Osteoblast (primary cell): ENCODE data around the gene CCSER2. TPM values are rescaled to one million over a fixed set of nuclear protein-coding genes. Genes with fewer than 3 reads are reported as not detected.

Experiments used
- DNase-seq: peaks from one replicate; pipeline ENCODE4 v3.0.0; 2011; ENCODE audit warnings: low spot score, mixed read lengths; ENCODE audit not compliant: insufficient read length; ENCODE audit errors: missing footprints
- H2AFZ ChIP-seq: 2 replicates; pipeline ENCODE4 v1.6.0; 2011; ENCODE audit warnings: mild to moderate bottlenecking, low read length
- H3K27ac ChIP-seq: 2 replicates; pipeline ENCODE4 v1.5.1; 2011; ENCODE audit warnings: mild to moderate bottlenecking, low read depth, low read length, moderate library complexity
- H3K27me3 ChIP-seq: 2 replicates; pipeline ENCODE4 v1.6.0; 2012; ENCODE audit warnings: mild to moderate bottlenecking, control low read depth, inconsistent platforms, low read length, moderate library complexity; ENCODE audit not compliant: insufficient read depth
- H3K36me3 ChIP-seq: 2 replicates; pipeline ENCODE4 v1.5.1; 2011; ENCODE audit warnings: mild to moderate bottlenecking, low read length, control low read depth, moderate library complexity; ENCODE audit not compliant: insufficient read depth
- H3K4me1 ChIP-seq: 2 replicates; pipeline ENCODE4 v1.5.1; 2011; ENCODE audit warnings: mild to moderate bottlenecking, low read length, control low read depth, moderate library complexity; ENCODE audit not compliant: insufficient read depth
- H3K4me2 ChIP-seq: 2 replicates; pipeline ENCODE4 v1.6.0; 2011; ENCODE audit warnings: mild to moderate bottlenecking, low read length; ENCODE audit not compliant: insufficient read depth
- H3K4me3 ChIP-seq: fragments of 200-600 bp; sonication (generic); 3 replicates; pipeline ENCODE4 v1.5.1; 2012; ENCODE audit warnings: mild to moderate bottlenecking, low read length, inconsistent platforms; ENCODE audit not compliant: insufficient read depth
- H3K79me2 ChIP-seq: 2 replicates; pipeline ENCODE4 v1.6.0; 2012; ENCODE audit warnings: mild to moderate bottlenecking, low read length, control low read depth, inconsistent platforms; ENCODE audit not compliant: insufficient read depth
- H3K9me3 ChIP-seq: 2 replicates; pipeline ENCODE4 v1.5.1; 2011; ENCODE audit warnings: low read depth, low read length, control low read depth
- H4K20me1 ChIP-seq: 2 replicates; pipeline ENCODE4 v1.6.0; 2012; ENCODE audit warnings: mild to moderate bottlenecking, low read length, control low read depth; ENCODE audit not compliant: insufficient read depth
- total RNA-seq: library from RNA; depleted of rRNA; stranded (reverse); fragments of >200 nt; gene quantifications from 2 replicates; pipeline ENCODE4 v1.2.3, GENCODE V29; 2012
- TF ChIP-seq, protein P1 (sequence below): IDR thresholded peaks from 2 replicates; pipeline ENCODE4 v1.5.1; 2011; ENCODE audit warnings: mild to moderate bottlenecking, low read depth, low read length, moderate library complexity; ENCODE audit errors: extremely low read depth

Gene CCSER2
- total RNA-seq, 1 donor, result 58.3 TPM

- Histone ChIP-seq H2AFZ (no peak overlapping the region), H3K9me3 (no peaks in the 10 kb centered on the region), H3K4me1 (no peaks in the 10 kb centered on the region), H3K4me3 (no peak overlapping the region), H4K20me1 (no peaks in the 10 kb centered on the region), H3K36me3 (no peaks in the 10 kb centered on the region), H3K27me3 (peaks cover 5% of the 10 kb centered on the region), H3K27ac (no peak overlapping the region), H3K79me2 (no peaks in the 10 kb centered on the region), H3K4me2 (no peak overlapping the region)
- TF ChIP-seq, protein P1, sequence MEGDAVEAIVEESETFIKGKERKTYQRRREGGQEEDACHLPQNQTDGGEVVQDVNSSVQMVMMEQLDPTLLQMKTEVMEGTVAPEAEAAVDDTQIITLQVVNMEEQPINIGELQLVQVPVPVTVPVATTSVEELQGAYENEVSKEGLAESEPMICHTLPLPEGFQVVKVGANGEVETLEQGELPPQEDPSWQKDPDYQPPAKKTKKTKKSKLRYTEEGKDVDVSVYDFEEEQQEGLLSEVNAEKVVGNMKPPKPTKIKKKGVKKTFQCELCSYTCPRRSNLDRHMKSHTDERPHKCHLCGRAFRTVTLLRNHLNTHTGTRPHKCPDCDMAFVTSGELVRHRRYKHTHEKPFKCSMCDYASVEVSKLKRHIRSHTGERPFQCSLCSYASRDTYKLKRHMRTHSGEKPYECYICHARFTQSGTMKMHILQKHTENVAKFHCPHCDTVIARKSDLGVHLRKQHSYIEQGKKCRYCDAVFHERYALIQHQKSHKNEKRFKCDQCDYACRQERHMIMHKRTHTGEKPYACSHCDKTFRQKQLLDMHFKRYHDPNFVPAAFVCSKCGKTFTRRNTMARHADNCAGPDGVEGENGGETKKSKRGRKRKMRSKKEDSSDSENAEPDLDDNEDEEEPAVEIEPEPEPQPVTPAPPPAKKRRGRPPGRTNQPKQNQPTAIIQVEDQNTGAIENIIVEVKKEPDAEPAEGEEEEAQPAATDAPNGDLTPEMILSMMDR, result no peak
- DNase-seq, result no peak
These were observed 222.5 kb downstream of the CCSER2 start for GRCh38 chr10:84550756-84551436.

GRCh38 chr10:84551437-84552120 lies 223.2 kb downstream of the CCSER2 start:
- TF ChIP-seq, protein P1, result no peak
- Histone ChIP-seq H3K36me3 (no peaks in the 10 kb centered on the region), H3K79me2 (no peaks in the 10 kb centered on the region), H3K27ac (no peak overlapping the region), H3K4me1 (no peaks in the 10 kb centered on the region), H3K27me3 (peaks cover 5% of the 10 kb centered on the region), H3K4me3 (no peak overlapping the region), H3K4me2 (no peak overlapping the region), H2AFZ (no peak overlapping the region), H4K20me1 (no peaks in the 10 kb centered on the region), H3K9me3 (no peaks in the 10 kb centered on the region)
- no peak for DNase-seq

DNA sequence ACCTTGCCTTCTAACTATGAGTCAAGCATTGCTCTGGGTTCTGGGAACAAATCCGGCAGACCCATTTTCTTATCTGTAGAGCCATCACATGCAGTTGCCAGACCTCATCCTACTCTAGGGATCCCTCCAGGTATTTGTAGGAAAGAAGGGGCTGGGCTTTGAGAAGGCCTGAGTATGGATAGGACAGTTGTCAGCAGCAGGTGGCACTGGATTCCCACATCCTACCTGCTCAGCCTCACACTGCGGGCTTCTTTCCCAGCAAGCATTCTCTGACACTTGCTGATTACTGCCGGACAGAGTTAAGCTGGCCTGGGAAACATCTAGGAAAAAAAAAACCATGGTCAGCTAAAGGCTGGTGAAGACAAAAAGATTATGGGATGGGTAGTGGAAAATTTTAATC lies 224.1 kb downstream of the CCSER2 start:
- H3K36me3 ChIP-seq, result no peaks in the 10 kb centered on the region
- H3K27me3 ChIP-seq, result peaks cover 5% of the 10 kb centered on the region
- DNase-seq, result no peak
- H3K79me2 ChIP-seq, result no peaks in the 10 kb centered on the region
- TF ChIP-seq, protein P1, result no peak
- no peak overlapping the region for H3K4me2 ChIP-seq
- no peak overlapping the region for H3K27ac ChIP-seq
- H3K4me3 ChIP-seq, result no peak overlapping the region
- H4K20me1 ChIP-seq, result no peaks in the 10 kb centered on the region
- H3K9me3 ChIP-seq, result no peaks in the 10 kb centered on the region
- H2AFZ ChIP-seq, result no peak overlapping the region
- H3K4me1 ChIP-seq, result no peaks in the 10 kb centered on the region

DNA sequence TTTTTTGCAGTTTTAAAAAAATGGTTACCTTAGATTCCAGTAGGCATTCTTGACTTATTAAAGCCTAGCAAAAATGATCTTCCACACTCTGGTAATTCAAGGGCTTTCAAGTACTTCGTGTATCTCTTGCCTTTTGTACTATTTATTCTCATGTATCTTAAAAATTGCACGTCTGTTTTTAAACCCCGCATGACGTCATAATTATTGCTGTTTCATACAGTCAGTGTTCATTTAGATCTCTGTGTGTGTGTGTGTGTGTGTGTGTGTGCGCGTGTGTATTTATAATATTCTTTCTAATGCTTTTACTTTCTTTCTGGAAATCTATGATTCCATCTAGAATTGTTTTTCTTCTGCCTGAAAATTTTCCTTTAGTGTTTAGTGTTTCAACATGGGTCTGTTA lies 234.2 kb downstream of the CCSER2 start:
- no peaks in the 10 kb centered on the region for H3K79me2 ChIP-seq
- no peaks in the 10 kb centered on the region for H3K9me3 ChIP-seq
- no peaks in the 10 kb centered on the region for H4K20me1 ChIP-seq
- no peak overlapping the region for H2AFZ ChIP-seq
- no peak overlapping the region for H3K27ac ChIP-seq
- DNase-seq, result no peak
- H3K36me3 ChIP-seq, result no peaks in the 10 kb centered on the region
- no peaks in the 10 kb centered on the region for H3K27me3 ChIP-seq
- no peaks in the 10 kb centered on the region for H3K4me1 ChIP-seq
- H3K4me3 ChIP-seq, result no peak overlapping the region
- H3K4me2 ChIP-seq, result no peak overlapping the region
- TF ChIP-seq, protein P1, result no peak
